Endothelial cell (in vitro differentiated cells): ENCODE results near the gene ADM2. TPM values are rescaled to one million over a fixed set of nuclear protein-coding genes. Genes with fewer than 3 reads are reported as not detected.

ENCODE experiments used
- DNase-seq: peaks from one replicate; pipeline ENCODE4 v3.0.0; 2021; ENCODE audit warnings: low spot score
- H3K27ac Mint-ChIP-seq: one replicate; pipeline ENCODE4 v1.8.0; 2021; ENCODE audit warnings: mixed read lengths, inconsistent platforms; ENCODE audit not compliant: unreplicated experiment
- H3K27me3 Mint-ChIP-seq: one replicate; pipeline ENCODE4 v1.8.0; 2021; ENCODE audit warnings: mild to moderate bottlenecking, moderate library complexity, mixed read lengths, inconsistent platforms; ENCODE audit not compliant: unreplicated experiment
- H3K36me3 Mint-ChIP-seq: one replicate; pipeline ENCODE4 v1.8.0; 2021; ENCODE audit warnings: mild to moderate bottlenecking, low read depth, mixed read lengths, inconsistent platforms; ENCODE audit not compliant: unreplicated experiment
- H3K4me1 Mint-ChIP-seq: one replicate; pipeline ENCODE4 v1.8.0; 2021; ENCODE audit warnings: mild to moderate bottlenecking, mixed read lengths, inconsistent platforms; ENCODE audit not compliant: unreplicated experiment
- H3K4me3 Mint-ChIP-seq: one replicate; pipeline ENCODE4 v1.8.0; 2021; ENCODE audit warnings: mild to moderate bottlenecking, mixed read lengths, inconsistent platforms; ENCODE audit not compliant: unreplicated experiment
- H3K9me3 Mint-ChIP-seq: one replicate; pipeline ENCODE4 v1.8.0; 2021; ENCODE audit warnings: mixed read lengths, inconsistent platforms; ENCODE audit not compliant: unreplicated experiment
- total RNA-seq: library from RNA; stranded (reverse); fragmentation: NEBNext Ultra II Directional; extraction: Animal tissue kit (Norgen Biotek cat#: 25700); gene quantifications from one replicate; pipeline ENCODE4 v1.2.1, GENCODE V29; 2021; ENCODE audit not compliant: unreplicated experiment
- TF ChIP-seq, protein P1 (sequence below): fragments of 200-600 bp; sonication (generic); IDR thresholded peaks from one replicate; pipeline ENCODE4 v1.5.0; 2021; ENCODE audit warnings: antibody characterized with exemption; ENCODE audit not compliant: unreplicated experiment

Gene ADM2
- total RNA-seq, 1 donor from 2014 or later, result 0.36 TPM

DNA sequence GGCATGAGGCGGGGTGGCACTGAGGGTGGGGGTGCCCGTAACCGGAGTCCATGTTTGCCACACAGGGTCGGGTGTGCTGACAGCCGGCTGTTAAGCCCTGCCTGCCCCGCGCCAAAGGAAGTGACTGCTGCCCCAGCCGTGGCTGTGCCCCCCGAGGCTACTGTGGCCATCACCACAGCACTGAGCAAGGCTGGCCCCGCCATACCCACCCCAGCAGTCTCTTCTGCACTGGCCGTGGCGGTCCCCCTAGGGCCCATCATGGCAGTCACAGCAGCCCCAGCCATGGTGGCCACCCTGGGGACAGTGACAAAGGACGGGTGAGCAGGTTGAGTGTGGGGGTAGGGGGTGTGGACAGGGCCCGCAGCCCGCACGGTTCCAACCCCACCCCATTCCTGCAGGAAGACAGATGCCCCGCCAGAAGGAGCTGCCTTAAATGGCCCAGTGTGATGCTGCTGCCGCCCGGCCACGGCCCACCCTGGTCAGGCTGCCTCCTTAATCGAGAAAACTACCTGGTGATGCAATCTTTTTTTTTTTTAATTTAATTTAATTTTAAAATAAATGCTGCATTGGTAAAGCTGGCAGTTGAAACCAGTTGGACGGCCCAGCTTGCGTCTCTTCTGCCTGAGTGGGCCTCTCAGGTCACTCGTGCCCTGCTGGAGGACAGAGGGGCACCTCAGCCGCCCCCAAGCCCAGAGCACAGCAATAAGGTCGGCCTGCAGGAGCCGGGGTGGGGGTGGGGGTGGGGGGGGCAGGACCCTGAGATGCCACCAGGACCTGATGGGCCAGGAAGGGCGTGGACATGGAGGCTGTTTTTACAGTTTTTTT, 37.3 kb upstream of the ADM2 start:
- no peak for DNase-seq
- Mint-ChIP-seq H3K4me3 (no peak overlapping the region), H3K9me3 (no peaks in the 10 kb centered on the region), H3K27ac (peak overlapping the region; percentile 70), H3K4me1 (peaks cover 8% of the 10 kb centered on the region), H3K36me3 (peaks cover 11% of the 10 kb centered on the region), H3K27me3 (peaks cover 17% of the 10 kb centered on the region)
- TF ChIP-seq, protein P1, sequence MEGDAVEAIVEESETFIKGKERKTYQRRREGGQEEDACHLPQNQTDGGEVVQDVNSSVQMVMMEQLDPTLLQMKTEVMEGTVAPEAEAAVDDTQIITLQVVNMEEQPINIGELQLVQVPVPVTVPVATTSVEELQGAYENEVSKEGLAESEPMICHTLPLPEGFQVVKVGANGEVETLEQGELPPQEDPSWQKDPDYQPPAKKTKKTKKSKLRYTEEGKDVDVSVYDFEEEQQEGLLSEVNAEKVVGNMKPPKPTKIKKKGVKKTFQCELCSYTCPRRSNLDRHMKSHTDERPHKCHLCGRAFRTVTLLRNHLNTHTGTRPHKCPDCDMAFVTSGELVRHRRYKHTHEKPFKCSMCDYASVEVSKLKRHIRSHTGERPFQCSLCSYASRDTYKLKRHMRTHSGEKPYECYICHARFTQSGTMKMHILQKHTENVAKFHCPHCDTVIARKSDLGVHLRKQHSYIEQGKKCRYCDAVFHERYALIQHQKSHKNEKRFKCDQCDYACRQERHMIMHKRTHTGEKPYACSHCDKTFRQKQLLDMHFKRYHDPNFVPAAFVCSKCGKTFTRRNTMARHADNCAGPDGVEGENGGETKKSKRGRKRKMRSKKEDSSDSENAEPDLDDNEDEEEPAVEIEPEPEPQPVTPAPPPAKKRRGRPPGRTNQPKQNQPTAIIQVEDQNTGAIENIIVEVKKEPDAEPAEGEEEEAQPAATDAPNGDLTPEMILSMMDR, result no peak

DNA sequence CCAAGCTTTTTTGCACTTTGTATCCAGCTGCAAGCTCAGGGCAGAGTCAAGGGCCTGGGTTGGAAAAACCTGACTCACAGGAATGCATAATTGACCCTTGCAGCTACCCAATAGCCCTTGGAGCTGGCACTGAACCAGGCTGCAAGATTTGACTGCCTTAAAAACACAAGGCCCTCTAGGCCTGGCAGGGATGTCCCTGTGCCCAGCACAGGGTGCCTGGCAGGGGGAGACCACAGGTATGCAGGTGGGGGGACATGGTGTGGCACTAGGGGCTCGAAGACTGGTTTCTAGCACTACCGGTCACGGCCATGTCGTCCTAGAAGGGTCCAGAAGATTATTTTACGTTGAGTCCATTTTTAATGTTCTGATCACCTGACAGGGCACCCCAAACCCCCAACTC, 36.7 kb upstream of the ADM2 start:
- peaks cover 15% of the 10 kb centered on the region for H3K36me3 Mint-ChIP-seq
- peaks cover 21% of the 10 kb centered on the region for H3K27me3 Mint-ChIP-seq
- TF ChIP-seq, protein P1, result no peak
- H3K27ac Mint-ChIP-seq, result no peak overlapping the region
- H3K4me3 Mint-ChIP-seq, result no peak overlapping the region
- H3K9me3 Mint-ChIP-seq, result no peaks in the 10 kb centered on the region
- DNase-seq, result no peak
- peaks cover 12% of the 10 kb centered on the region for H3K4me1 Mint-ChIP-seq

DNA sequence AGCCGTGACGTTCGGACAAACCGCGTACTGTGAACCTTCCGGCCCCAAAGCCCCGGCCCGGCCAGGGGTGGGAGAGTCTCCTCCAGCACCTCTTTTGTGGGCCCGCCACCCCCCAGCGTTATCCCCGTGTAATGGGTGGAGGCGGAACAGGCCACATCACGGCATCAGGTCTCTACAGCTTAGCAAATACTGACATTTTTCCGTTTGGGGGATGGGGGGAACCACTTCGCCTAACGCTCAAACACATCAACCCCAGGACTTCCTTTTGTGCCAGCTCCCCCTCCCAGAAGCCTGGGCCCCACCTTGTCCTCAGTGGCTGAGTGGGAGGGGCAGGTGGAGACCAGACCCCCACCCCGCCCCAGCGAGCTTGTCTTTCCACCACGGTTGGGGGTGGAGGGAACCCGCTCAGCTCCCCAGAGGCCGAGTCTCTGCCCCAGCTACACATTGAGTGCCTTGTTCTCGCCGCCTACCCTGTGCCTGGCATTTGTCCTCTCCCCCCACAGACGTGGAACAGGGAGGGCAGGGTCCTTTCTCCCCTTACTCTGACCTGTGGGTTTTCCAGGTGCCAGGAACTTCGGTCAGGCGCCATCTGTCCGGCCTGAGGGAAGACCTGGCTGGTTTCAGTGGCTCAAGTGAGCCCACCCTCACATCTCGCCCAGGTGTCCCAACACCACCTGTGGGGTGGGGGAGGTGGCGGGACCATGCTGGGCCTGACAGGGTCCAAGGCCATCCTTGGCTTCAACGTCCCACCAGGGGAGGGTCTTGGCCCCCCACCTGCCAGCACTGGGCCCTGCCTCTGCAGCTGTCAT, 36.1 kb upstream of the ADM2 start:
- Mint-ChIP-seq H3K9me3 (no peaks in the 10 kb centered on the region), H3K36me3 (peaks cover 17% of the 10 kb centered on the region), H3K4me3 (no peak overlapping the region), H3K4me1 (peaks cover 13% of the 10 kb centered on the region), H3K27ac (no peak overlapping the region), H3K27me3 (peaks cover 21% of the 10 kb centered on the region)
- TF ChIP-seq, protein P1, result no peak
- DNase-seq, result no peak

DNA sequence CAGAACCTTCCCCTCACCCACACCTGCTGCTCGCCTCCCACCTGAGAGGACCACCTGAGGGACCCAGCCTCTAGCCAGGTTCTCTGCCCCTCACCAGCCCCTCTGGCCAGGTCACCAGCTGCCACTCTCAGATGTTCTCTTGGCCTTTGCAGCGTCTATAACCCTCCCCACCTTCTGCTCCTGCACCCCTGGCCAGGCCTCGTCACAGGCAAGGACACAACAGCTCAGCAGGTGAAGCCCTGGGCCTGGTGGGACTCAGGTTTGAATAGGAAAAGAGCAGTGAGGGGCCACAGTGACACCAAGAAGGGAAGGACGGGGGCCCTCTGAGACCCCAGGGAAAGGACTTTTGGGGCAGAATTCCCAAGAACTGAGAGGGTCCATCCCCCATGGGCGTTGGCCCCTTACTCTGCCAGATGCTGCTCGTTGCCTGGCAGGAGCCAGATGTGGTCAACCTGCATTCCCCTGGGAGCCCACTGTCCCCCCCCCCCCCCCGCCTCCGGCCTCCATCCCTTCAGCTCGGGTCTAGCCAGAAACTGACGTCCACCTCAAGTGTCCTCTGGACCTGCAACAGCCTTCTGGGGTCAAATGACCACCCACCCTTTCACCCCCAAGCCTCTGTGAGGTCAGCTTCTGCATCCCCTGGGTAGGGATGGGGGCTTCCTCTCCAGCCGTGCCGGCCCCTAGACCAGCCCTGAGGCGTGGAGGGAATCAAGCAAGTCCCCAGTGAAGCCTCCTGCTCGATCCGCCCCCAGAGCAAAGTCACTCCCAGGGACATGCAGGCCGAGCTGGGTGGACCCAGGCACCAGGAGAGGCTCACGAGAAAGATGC, 35.2 kb upstream of the ADM2 start:
- Mint-ChIP-seq H3K4me1 (peaks cover 13% of the 10 kb centered on the region), H3K27ac (no peak overlapping the region), H3K9me3 (no peaks in the 10 kb centered on the region), H3K4me3 (no peak overlapping the region), H3K27me3 (peaks cover 21% of the 10 kb centered on the region), H3K36me3 (peaks cover 21% of the 10 kb centered on the region)
- TF ChIP-seq, protein P1, result no peak
- DNase-seq, result no peak
